IMR-90 (cell line): ENCODE results near the gene AKAP6. TPM values are rescaled to one million over a fixed set of nuclear protein-coding genes. Genes with fewer than 3 reads are reported as not detected.

Source experiments
- ATAC-seq: fragments of 200-7000 bp; cut with Tn5 transposase; 2 replicates; pipeline ENCODE4 v1.9.1; 2020; ENCODE audit warnings: low read depth, mild to moderate bottlenecking, moderate library complexity
- BruUV-seq: library from RNA; stranded (reverse); fragments of 400-500 nt; replicated peaks from 2 replicates; lab custom pipeline; 2021; lab: Mats Ljungman, UMichigan
- CTCF ChIA-PET: fragments of 300-600 bp; formaldehyde crosslinking; extraction: SDS; loops from one replicate; lab custom pipeline; 2021; ENCODE audit warnings: antibody characterized with exemption; lab: Yijun Ruan, JAX
- POLR2A ChIA-PET: fragments of 300-600 bp; sonication (Branson Sonifier 250); formaldehyde crosslinking; loops from one replicate; lab custom pipeline; 2022; ENCODE audit warnings: antibody characterized with exemption; ENCODE audit not compliant: unreplicated experiment; lab: Charles Lee
- DNase-seq: peaks from one replicate; pipeline ENCODE4 v3.0.0; 2013
- H2AFZ ChIP-seq: replicated peaks from 2 replicates; pipeline ENCODE3; 2013; ENCODE audit warnings: low read length, mild to moderate bottlenecking; ENCODE audit not compliant: poor library complexity
- H2AK5ac ChIP-seq: 2 replicates; pipeline ENCODE4 v1.6.1; 2013; ENCODE audit warnings: low read depth, low read length, inconsistent platforms
- H2AK9ac ChIP-seq: replicated peaks from 2 replicates; pipeline ENCODE3; 2013; ENCODE audit warnings: mild to moderate bottlenecking, low read depth, low read length, moderate library complexity; ENCODE audit not compliant: poor library complexity
- H2BK120ac ChIP-seq: 2 replicates; pipeline ENCODE4 v1.6.1; 2013; ENCODE audit warnings: low read depth, low read length, inconsistent platforms
- H2BK15ac ChIP-seq: 3 replicates; pipeline ENCODE4 v1.6.1; 2013; ENCODE audit warnings: low read depth, low read length, inconsistent platforms
- H2BK20ac ChIP-seq: 2 replicates; pipeline ENCODE4 v1.6.1; 2013; ENCODE audit warnings: low read depth, mild to moderate bottlenecking, inconsistent platforms, low read length, moderate library complexity
- H2BK5ac ChIP-seq: 2 replicates; pipeline ENCODE4 v1.6.1; 2013; ENCODE audit warnings: mild to moderate bottlenecking, low read depth, low read length, inconsistent platforms; ENCODE audit not compliant: poor library complexity, severe bottlenecking
- H3K14ac ChIP-seq: replicated peaks from 2 replicates; pipeline ENCODE4 v1.6.1; 2013; ENCODE audit warnings: low read depth, low read length, inconsistent platforms
- H3K18ac ChIP-seq: 2 replicates; pipeline ENCODE4 v1.6.1; 2013; ENCODE audit warnings: low read depth, low read length, control low read depth
- H3K23ac ChIP-seq: 2 replicates; pipeline ENCODE4 v1.6.1; 2013; ENCODE audit warnings: low read depth, low read length, inconsistent platforms
- H3K27ac ChIP-seq: 2 replicates; pipeline ENCODE4 v1.5.1; 2013; ENCODE audit warnings: mild to moderate bottlenecking, control low read depth, low read length; ENCODE audit not compliant: insufficient read depth
- H3K27me3 ChIP-seq: 2 replicates; pipeline ENCODE4 v1.6.1; 2013; ENCODE audit warnings: low read length; ENCODE audit not compliant: control insufficient read depth, insufficient read depth
- H3K36me3 ChIP-seq: 2 replicates; pipeline ENCODE4 v1.6.1; 2013; ENCODE audit warnings: low read length, mixed read lengths; ENCODE audit not compliant: control insufficient read depth, insufficient read depth
- H3K4ac ChIP-seq: 2 replicates; pipeline ENCODE4 v1.6.1; 2013; ENCODE audit warnings: low read depth, low read length, inconsistent platforms
- H3K4me1 ChIP-seq: 2 replicates; pipeline ENCODE4 v1.6.1; 2013; ENCODE audit warnings: low read length, mixed read lengths; ENCODE audit not compliant: control insufficient read depth, insufficient read depth
- H3K4me2 ChIP-seq: 2 replicates; pipeline ENCODE4 v1.6.1; 2013; ENCODE audit warnings: low read depth, mild to moderate bottlenecking, control low read depth, low read length, moderate library complexity
- H3K4me3 ChIP-seq: 2 replicates; pipeline ENCODE4 v1.5.1; 2013; ENCODE audit warnings: low read depth, mild to moderate bottlenecking, control low read depth, low read length, moderate library complexity; ENCODE audit not compliant: insufficient read depth
- H3K56ac ChIP-seq: 2 replicates; pipeline ENCODE4 v1.6.1; 2013; ENCODE audit warnings: low read length, inconsistent platforms; ENCODE audit not compliant: insufficient read depth; ENCODE audit errors: extremely low read depth
- H3K79me1 ChIP-seq, 2 experiments: 2 replicates each; pipeline ENCODE4 v1.6.1; 2013; ENCODE audit warnings: low read length in 2 of 2, inconsistent platforms in 1 of 2, low read depth in 1 of 2
- H3K9ac ChIP-seq: 2 replicates; pipeline ENCODE4 v1.6.1; 2013; ENCODE audit warnings: low read depth, low read length, control low read depth
- H3K9me1 ChIP-seq: 2 replicates; pipeline ENCODE4 v1.6.1; 2013; ENCODE audit warnings: low read length, inconsistent platforms; ENCODE audit not compliant: insufficient read depth
- H3K9me3 ChIP-seq: 2 replicates; pipeline ENCODE4 v1.6.1; 2013; ENCODE audit warnings: low read length; ENCODE audit not compliant: control insufficient read depth, insufficient read depth
- H4K20me1 ChIP-seq: 2 replicates; pipeline ENCODE4 v1.6.1; 2013; ENCODE audit warnings: low read length, inconsistent platforms; ENCODE audit not compliant: insufficient read depth
- H4K5ac ChIP-seq: 2 replicates; pipeline ENCODE4 v1.6.1; 2013; ENCODE audit warnings: mild to moderate bottlenecking, low read depth, low read length, control low read depth
- H4K8ac ChIP-seq, 2 experiments: 2 replicates each; pipeline ENCODE4 v1.6.1; 2013; ENCODE audit warnings: low read depth in 2 of 2, low read length in 2 of 2, control low read depth in 1 of 2, inconsistent platforms in 1 of 2
- H4K91ac ChIP-seq: 2 replicates; pipeline ENCODE4 v1.6.1; 2013; ENCODE audit warnings: low read depth, low read length, inconsistent platforms; ENCODE audit not compliant: insufficient read depth
- CEBPB ChIP-seq: IDR thresholded peaks from 2 replicates; pipeline ENCODE4 v1.6.1; 2012; ENCODE audit warnings: low read depth, low read length, improper control_type of control experiment
- CHD1 ChIP-seq: IDR thresholded peaks from 2 replicates; pipeline ENCODE4 v1.6.1; 2012; ENCODE audit warnings: low read depth, low read length, improper control_type of control experiment
- CTCF ChIP-seq: conservative IDR thresholded peaks from 2 replicates; pipeline ENCODE4 v1.5.1; 2012; ENCODE audit warnings: mild to moderate bottlenecking, low read depth, low read length, improper control_type of control experiment
- FOS ChIP-seq: fragments of 150-350 bp; IDR thresholded peaks from 2 replicates; pipeline ENCODE4 v1.6.1; 2016; ENCODE audit warnings: low read depth, low read length
- RFX5 ChIP-seq: IDR thresholded peaks from 2 replicates; pipeline ENCODE4 v1.8.0; 2012; ENCODE audit warnings: low read depth, mild to moderate bottlenecking, low read length, moderate library complexity
- SMC3 ChIP-seq: fragments of 150-350 bp; IDR thresholded peaks from 2 replicates; pipeline ENCODE4 v1.6.1; 2016; ENCODE audit warnings: low read depth, mild to moderate bottlenecking, antibody characterized with exemption, low read length, moderate library complexity
- USF2 ChIP-seq: fragments of 150-350 bp; IDR thresholded peaks from 2 replicates; pipeline ENCODE4 v1.6.1; 2017; ENCODE audit warnings: mild to moderate bottlenecking, antibody characterized with exemption, low read length, low read depth
- WGBS, 2 experiments: methylation state at CpG; one replicate each; pipeline versions ENCODE4 v1.1.5 to v1.1.7; 2013; ENCODE audit warnings: missing lambda C conversion rate in 2 of 2; ENCODE audit not compliant: insufficient read length in 1 of 2; ENCODE audit errors: extremely low coverage in 2 of 2; 5-methylcytosine and 5-hydroxymethylcytosine counted together
- dilution Hi-C: fragments of 300-500 bp; cut with HindIII; formaldehyde crosslinking; loops from one replicate; pipeline ENCODE4 v1.14.3; 2018; ENCODE audit warnings: low sequenced_read_pairs; ENCODE audit not compliant: unreplicated experiment
- in situ Hi-C: fragments of 300-500 bp; cut with MboI; formaldehyde crosslinking; loops from 3 replicates; pipeline ENCODE4 v1.14.3; 2019; ENCODE audit warnings: low sequenced_read_pairs, inconsistent platforms, mixed read lengths
- intact Hi-C: fragments of 100-400 bp; cut with micrococcal nuclease; formaldehyde crosslinking; loops from 2 replicates; pipeline ENCODE4 v1.10.0; 2022
- polyA plus RNA-seq, 3 experiments: library from polyadenylated mRNA; depleted of rRNA; stranded (reverse); fragments of >200 nt; gene quantifications; 2 replicates each; pipeline ENCODE4 v1.2.3, GENCODE V29; 2012; ENCODE audit warnings: low replicate concordance in 1 of 3
- total RNA-seq: library from RNA; depleted of rRNA; stranded (reverse); fragments of >200 nt; gene quantifications from 2 replicates; pipeline ENCODE4 v1.2.3, GENCODE V29; 2012

AKAP6 gene
- total and polyA plus RNA-seq, 2 of the 4 experiments (the other 2 are of a cell fraction): 0.22 to 1.6 TPM

- Histone ChIP-seq H3K18ac (no peak overlapping the region; the same call in 1 of the 2 replicates), H3K4ac (no peak overlapping the region), H4K20me1 (no peaks in the 10 kb centered on the region), H3K9me1 (no peaks in the 10 kb centered on the region; the same call in 1 of the 2 replicates), H4K91ac (no peak overlapping the region), H3K9ac (no peak overlapping the region), H3K27me3 (no peaks in the 10 kb centered on the region), H3K36me3 (no peaks in the 10 kb centered on the region), H3K56ac (no peak overlapping the region), H3K4me1 (no peaks in the 10 kb centered on the region), H2BK120ac (peak overlapping the region; percentile 66; the same call in 1 of the 2 replicates), H2AK9ac (no peak overlapping the region), H2BK20ac (peak overlapping the region; percentile 52; the same call in 1 of the 2 replicates), H3K4me3 (no peak overlapping the region), H3K14ac (no peak overlapping the region), H2BK15ac (no peak overlapping the region), H3K27ac (no peak overlapping the region), H3K23ac (no peak overlapping the region), H2AFZ (no peak overlapping the region), H2BK5ac (no peak overlapping the region), H3K4me2 (peak overlapping the region; percentile 19; the same call in 1 of the 2 replicates), H2AK5ac (no peak overlapping the region), H3K9me3 (no peaks in the 10 kb centered on the region), H3K79me1 (no peaks in the 10 kb centered on the region), H4K8ac (no peak overlapping the region), H4K5ac (no peak overlapping the region)
- dilution Hi-C loops: no loop called here
- in situ Hi-C loops: no loop called here
- peak; percentile 80 for ATAC-seq
- BruUV-seq: no TSS peak
- DNase-seq: peak; percentile 80
- TF ChIP-seq SMC3 (no peak), CTCF (no peak), CHD1 (no peak), CEBPB (peak; percentile 10; the same call in 1 of the 2 replicates), RFX5 (no peak), USF2 (no peak), FOS (peak; percentile 43; the same call in 1 of the 2 replicates)
- intact Hi-C loops: loop anchor here (10.0 kb wide), 1 partner anchor 203 kb away; no protein-coding TSS in a partner anchor
- 67% methylated on average over 1 of the region's 1 CpG; no CpG with 5 or more reads in 1 of the 2 experiments for WGBS, 2 experiments
- ChIA-PET CTCF (interaction anchor here (0.6 to 1.2 kb wide), 2 partner anchors 1095 to 1184 kb away, joined by 3 read pairs; no protein-coding TSS in a partner anchor), POLR2A (no interaction called here)
Measured at GRCh38 chr14:32611752-32612151, 282.7 kb downstream of the AKAP6 start.
